NCI-H187 treated with DMSO at 0.1 percent for 48 hours (cell line): ENCODE data around the gene PRELID1.
"Not testable (repeated sequence)": the region's sequence is repeated elsewhere in the genome, so short reads cannot be mapped to it uniquely, and the experiment has no call there.

Experiments used
- DNase-seq: peaks from one replicate; lab custom pipeline; 2025; lab: John Stamatoyannopoulos, UW

Gene PRELID1

DNA sequence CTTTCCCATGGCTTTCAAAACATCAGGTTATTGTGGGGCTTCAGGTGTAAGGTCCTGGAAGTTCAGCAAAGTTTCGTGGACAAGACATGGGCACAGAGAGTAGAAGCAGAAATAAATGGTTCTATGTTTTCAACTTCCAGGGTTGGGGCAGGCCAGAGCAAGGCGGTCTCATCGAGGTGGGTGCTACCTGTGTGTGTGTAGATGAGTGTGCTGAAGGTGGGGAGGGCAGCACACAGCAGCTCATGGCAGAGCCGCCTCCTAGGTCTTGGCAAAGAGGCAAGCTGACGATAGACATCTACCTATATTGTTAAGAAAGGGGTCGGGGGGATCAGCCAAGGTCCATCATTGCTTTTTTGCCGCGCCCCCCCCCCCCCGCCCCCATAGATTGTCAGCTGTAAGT is 3.9 kb upstream of the PRELID1 start:
- no peak for DNase-seq

DNA sequence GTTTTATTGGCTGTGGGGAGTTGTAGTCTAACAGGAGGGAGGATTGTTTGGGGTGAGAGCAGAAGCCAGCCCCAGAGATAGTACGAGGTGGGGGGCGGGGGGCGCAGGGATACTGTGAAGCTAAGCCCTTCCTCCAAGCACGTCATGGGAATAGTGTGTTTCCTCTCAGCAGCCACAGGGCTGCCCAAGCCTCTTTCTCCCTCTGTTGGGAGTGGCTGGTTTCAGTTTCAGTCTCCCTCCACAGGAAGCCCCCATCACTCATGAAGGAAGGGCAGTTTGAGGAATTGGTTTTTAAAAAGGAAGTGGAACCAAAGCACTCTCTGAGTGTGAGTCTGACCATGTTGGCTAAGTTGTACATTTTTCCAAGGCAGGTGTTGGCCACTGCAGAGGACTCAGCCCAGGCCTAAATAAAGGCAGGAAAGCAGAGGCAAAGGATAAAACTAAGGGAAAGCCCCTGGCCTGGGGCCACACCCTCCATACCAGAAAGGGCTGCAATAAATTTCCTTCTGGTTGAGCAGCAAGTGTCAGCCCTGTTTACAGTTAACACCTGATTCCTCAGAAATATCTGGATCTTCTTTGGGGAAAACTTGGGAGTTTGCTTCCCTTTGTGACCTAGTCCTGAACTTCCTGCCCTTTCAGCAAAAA is 3.2 kb upstream of the PRELID1 start:
- DNase-seq = no peak

DNA sequence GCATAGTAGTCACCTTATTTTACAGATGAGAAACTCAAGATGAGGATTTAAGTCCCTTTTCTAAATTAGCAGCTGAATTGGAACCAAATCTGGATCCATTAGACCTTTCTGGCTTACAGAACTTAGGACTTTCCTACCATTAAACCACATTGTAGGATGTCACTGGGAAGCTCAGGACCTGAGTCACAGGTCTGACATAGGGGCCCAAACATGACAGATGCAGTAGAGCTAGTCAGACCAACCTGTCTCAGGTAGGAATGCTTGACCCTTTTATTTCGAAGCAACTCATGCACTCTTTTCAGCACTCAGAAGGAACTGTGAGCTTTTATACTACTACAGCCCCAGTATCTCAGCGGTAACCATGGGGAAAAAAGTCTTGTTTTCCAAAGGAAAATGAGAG is 2.6 kb upstream of the PRELID1 start:
- DNase-seq = no peak

DNA sequence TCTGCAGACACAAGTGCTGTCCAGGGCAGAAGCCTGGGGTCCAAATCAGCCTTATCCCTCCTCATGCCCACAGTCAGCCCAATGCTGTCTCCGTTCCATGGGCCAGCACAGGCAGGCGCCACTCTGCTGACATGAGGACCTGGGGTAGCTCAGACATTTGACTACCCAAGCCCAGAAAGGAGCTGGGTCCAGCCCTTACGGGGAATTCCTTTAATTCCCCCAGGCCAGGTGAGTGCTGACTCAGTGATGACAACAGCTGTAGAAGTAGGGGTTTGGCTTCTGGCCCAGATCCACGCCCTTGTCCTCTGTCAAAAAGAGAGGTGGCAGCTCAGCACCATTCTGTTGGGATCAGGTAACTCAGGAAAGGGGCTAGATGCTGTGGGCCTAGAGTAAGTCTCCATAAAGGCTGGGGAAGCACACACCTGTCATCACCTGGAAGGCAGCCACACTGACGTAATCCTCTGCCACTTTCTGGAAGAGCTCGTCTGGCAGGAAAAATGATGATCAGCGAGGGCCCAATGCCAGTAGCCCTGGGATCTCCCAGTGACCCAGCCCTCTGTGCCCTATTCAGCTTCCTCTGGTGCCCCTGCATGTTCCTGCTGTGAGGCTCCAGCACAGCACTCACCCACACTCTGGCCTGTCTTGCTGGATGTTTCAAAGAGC is 2.0 kb upstream of the PRELID1 start:
- peak; percentile 20 for DNase-seq

DNA sequence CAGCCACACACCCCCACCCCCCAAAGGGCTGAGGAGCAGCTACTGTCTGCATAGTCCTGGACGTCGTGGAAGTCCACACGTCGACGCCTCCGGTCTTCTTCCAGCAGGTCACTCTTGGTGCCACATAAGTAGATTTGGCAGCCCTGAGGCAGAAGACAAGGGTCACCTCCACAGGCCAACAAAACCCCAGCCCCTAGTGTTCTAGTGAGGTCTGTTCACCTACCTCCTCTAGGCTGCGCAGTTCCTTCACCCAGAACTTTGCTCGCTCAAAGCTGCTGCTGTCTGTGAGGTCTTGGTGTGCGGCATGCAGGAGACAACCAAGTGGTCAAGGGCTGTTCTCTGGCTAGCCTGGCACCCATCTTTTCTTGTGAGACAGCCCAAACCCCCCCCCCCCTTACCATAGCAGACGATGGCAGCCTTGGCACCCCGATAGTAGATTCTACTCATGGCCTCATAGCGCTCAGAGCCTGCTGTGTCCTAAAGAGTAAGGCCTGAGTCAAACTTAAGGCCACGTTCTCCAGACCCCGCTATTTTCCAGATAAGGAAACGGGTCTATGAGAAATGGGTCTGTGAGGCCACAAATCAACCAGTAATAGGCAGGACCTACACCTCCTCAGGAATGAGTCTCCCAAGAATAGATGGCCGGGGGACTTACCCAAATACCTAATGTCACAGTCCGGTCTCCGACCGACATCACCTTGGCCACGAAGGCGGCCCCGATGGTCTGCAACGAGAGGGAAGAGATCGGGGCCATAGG is 1.1 kb upstream of the PRELID1 start:
- no peak for DNase-seq

DNA sequence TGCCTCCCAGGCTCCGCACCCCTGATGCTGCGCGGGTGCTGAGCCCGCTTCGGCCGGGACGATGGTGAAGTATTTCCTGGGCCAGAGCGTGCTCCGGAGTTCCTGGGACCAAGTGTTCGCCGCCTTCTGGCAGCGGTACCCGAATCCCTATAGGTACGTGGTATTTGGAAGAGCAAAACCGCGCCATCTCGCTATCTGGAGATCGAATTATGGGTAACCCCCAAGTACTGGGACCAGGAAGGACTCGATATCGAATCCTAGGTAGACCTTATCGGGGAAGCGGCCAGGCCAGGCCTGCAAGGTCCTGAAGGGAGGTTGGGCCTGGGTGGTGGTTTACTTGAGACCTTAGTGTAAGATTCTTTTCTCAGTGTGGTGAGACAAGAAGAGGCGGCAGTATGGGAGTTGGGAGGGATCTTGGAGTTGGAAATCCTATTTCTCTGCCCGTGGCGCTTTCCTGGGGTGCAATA is 359 bp downstream of the PRELID1 start:
- no peak for DNase-seq

DNA sequence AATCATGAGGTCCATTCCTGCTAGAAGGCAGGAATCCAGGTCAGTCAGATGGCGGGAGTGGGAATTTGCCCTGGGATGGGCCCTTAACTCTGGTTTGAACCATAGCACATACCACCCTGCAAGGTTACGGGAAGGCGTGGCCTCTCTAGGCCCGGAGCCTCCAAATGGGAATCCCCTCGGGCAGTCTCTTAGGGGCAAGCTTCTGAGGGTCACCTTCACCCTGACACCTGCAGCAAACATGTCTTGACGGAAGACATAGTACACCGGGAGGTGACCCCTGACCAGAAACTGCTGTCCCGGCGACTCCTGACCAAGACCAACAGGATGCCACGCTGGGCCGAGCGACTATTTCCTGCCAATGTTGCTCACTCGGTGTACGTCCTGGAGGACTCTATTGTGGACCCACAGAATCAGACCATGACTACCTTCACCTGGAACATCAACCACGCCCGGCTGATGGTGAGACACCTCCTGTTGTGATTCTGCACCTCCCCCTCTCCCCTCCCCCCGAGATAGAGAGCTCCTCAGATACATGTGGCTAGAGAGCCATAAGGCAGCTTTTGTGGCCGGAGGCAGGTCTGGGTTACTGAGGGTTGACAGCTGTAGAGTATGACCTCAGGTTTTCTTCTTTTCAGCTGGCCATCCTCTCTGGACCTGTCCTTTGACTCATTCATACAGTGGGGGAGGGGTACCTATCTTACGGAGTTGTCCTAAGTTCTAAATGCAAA is 957 bp downstream of the PRELID1 start:
- no peak for DNase-seq

DNA sequence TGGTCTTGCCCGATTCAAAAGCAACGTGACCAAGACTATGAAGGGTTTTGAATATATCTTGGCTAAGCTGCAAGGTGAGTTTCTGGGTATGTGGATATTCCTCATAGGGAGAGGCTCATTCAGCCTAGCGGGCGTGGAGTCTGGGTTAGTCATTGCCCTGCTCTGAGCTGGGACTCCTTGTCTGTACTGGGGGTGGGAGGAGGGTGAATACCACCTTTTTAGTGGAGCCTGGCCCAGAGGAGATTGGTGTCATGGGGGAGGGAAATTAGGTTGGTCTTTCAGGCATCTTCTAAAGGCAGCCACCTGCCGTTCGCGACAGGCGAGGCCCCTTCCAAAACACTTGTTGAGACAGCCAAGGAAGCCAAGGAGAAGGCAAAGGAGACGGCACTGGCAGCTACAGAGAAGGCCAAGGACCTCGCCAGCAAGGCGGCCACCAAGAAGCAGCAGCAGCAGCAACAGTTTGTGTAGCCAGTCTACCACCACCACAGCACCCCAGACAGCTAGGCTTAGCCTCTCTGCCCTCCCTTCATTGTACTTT is 2.6 kb downstream of the PRELID1 start:
- DNase-seq = not testable (repeated sequence)

DNA sequence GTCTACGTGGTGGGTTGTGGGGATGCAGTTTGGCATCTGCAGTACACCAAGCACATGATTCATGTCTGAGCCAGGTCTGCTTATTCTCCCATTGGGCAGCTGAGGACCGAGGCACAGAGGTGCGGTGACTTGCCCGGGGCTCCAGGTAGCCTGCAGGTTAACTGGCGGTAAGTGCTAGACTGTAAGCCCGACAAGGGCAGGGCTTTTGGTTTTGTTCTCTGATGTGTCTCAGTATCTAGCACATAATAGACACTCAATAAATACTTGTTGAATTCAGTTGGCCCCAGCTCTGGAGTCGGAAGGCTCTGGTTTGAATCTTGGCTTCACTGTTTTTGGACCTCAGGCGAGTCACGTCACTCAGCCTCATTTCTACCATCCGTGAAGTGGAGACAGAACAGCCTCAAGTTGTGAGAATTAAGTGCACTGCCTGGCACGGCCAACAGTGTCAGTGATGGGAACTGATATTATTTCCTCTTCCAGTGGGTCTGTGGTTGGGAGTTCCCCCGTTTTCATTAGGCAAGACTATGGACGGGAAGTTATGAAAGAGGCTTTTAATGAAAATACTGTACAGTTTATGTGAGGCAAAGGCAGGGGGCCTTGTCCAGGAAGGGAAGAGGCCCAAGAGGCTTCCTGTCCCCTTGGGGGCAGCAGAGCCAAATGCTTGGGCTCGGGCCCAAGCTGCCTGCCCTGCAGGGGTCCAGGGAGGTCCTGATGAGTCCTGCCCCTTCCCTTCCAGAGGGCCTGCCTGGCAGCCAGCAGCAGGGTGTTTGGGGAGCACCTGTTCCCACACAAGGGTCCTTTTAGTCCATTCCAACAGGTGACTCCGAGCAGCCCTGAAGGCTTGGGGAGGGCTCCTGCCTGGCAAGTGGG is 3.3 kb downstream of the PRELID1 start:
- DNase-seq = no peak

DNA sequence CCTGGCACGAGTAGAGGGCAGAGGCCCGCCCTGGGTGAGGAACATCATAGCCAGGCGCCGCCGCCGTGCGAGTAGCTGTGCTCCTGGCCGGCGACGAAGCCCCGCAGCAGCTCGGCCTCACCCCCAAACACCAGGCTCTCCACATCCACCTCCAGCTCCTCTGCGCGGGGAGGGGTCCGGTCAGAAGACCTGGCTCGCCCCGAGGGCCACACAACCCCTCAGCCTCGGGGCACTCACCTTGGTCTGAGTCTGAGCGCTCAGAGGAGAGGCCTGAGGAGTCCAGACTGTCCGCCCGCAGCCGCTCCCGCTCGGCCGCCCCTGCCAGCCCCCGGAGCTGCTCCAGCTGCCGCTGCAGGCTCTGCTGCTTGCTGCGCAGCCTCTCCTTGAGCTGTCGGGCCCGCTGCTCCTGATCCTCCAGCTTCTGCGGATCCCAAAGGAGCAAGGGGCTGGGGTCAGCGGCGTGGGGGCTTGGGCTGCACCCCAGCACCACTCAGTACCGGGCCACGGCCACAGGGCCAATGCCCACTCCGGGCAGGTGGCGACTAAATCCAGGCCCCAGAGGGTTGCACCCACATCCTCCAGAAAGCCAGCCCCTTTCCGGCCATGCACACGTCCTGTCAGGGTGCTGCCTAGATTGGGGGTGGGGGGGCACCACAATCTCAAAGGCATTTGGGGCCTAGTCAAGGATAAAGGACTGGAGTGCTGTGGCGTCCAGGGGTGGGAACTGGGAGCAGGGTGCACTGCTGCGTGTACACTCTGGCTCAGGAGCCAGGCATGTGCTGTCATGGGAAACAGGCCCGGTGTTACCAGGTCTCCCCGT is 4.2 kb downstream of the PRELID1 start:
- no peak for DNase-seq

DNA sequence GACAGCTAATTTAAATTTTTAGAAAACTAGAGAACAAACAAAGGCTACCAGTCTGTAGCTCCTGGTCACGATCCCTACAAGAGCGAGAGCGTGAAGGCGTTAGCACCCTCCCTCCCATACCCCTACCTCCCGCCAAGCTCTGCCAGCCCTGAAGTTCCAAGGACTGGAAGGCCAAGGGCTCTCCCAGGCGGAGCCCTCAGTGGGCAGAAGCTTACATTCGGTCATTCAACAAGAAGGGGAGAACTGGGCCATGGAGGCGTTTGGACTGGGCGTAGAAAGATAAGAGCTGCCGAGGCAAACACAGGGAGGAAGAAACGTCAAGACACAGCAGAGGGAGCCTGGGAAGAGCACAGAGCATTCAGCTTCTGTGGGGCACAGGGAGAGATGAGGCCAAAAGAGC is 5.1 kb downstream of the PRELID1 start:
- no peak for DNase-seq

DNA sequence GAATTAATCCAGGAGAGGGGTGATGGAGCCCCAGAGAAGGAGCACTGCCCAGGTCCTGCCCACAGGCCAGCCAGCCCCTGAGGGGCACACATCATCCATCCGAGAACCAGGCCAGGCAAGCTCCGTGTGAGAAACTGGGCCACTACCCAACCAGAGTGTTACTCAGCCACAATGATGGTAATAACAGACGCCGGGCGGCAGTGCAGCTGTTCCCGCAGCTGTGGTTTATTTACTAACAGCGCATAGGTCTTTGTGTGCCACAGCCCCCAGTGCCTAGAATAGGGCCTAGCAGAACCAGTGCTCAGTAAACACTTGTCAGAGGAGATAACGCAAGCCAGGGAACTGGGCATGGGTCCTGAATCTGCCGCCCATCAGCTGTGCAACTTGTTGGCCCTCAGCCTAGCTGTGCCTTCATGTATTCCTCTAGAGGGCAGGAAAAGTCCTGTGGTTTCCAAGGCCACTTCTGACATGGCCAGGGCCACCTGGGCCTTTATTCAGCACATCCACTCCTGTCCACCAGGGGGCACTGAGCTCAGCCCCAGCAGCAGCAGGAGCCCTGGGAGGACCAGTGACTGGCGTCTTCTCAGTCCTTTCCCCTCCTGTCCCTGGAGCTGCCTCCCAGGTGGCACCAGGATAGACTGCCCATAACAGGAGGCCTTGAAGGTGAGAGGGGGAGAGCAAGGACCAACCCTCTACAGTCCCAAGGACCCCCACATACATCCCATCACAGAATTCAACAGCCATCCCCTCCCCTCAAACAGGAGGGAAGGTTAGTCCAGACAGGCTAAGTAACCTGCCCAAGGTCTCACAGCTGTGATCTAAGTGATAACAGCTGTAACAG is 6.0 kb downstream of the PRELID1 start:
- peak; percentile 3 for DNase-seq

DNA sequence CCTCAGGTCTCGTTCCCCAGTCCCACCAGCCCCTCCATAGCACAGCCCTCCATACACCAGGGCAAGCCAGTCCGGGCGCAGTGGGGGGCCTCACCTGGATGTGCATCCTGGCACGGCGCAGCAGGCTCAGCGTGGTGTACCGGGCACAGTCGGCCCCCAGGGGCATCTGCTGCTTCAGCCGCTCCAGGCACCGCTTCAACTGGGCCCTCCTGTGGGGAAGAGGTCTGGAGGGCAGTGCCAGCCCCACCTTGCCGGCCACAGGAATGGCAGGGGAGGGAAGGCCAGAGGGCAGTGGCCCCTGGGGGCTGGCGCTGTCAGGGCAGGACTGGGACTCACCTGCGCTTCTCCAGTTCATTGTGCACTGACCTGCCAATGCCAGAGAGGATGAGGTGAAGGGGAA is 6.7 kb downstream of the PRELID1 start:
- no peak for DNase-seq

DNA sequence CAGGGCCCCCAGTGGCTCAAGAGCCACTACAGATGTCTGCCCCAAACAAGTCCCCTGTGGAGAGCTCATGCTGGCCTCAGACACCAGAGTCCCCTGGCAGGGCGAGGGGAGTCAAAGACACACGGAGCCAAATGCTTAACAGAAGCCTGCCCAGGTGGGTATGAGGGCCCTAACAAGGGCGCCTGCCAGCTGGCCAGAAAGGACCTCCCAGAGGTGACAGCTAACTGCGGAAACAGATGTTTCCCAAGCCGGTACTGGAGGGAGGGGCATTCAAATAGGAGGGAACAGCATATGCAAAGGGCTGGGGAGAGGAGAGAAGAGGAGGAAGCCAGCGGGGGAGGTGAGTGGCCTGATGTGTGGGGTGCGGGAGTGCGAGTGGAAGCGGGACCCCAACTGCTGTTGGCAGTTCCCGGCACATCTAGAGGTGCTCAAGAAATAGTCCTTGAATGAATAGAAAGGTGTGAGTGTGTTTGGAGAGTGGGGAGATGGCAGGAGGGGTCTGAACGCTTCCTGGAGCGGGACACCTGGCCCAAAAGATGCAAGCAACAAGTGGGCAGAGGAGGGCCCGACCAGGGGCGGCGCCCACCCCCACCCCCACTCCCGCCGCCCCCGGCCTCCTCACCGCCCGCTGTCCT is 7.3 kb downstream of the PRELID1 start:
- DNase-seq = no peak

DNA sequence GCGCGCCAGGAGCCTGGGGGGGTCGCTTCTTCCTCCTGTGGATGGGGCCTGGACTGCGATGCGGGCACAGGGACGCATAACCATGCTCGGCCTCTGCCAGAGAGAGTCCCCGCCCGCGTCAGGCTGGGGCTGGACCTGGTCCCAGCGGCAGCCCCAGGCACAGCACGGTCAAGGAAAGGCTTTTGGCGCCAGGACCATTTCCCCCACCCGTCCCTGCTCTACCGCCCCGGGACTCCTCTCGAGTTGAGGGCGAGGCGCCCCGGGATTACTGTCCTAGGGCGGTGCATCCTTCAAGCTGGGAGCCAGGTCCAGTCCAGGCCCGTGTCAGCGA is 7.8 kb downstream of the PRELID1 start:
- DNase-seq = no peak

DNA sequence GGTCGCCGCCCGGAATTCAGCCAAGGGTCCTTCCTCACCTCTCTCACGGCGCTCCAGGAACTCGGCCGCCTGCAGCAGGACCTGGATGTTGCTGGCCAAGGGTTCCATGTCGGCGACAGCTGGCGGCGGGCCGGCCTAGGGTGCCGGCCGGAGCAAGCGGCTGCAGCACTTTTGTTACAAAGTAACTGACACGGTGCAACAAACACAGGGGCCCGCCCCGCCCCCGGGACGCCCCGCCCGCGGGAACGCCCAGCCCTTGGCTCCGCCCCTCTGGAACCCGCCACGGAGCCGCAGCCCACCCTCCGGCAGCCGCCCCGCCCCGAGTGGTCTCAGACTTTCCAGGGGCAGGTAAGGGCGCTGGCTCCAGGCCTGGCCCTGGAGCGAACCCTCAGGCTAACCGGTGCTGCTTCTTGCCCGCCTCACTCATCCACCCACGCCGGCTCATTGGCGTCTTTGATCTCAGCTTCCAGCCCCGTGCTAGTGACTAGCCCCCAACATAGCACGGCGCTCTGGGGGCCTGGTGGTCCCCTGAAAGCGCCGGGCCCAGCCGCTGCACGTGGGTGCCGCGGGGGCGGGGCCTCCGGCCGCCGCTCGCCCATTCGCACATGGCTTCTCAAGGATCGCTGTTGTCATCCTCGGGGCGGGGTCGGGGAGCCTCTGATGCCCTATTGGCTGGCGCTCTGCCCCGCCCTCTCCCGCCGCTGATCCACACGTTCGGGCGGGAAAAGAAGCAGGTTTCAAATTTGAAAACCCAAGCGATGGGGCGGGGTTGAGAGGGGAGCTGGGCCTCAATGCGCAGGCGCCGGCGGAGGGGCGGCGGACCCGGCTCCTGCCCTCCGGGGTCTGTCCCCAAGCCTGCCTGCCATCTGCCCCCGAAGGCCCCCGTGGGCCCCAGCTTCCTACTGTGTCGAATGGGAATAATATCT is 8.4 kb downstream of the PRELID1 start, which contains the start of gene MXD3:
MXD3 (minus strand) TSS at position 176 of the 926 bp plus-strand sequence; CDS start at position 108, 68 bp downstream.
- DNase-seq = peak; percentile 91

DNA sequence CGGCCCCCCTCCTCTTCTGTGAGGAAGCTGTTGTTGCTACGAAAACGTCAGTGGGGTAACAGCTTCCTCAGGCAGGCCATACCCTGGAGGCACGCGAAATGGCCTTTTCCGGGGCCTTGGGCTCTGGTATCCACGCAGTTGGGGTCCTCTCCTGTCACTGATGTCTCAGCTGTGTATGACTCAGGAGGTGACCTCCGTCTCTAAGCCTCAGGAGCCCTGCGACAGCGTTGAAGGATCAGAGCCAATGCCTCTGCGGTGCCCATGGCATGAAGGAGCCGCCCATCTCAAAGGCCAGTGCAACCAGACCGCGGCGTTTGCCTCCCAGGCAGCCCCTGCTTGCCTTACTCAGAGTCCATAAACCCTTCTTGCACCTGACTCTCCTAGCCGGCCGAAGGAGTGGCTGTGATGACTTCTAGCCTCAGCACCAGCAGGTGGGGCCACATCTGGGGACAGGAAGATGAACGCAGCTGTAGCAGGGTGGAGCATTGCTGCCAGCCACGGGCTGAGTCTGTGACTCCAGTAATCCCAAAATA is 9.1 kb downstream of the PRELID1 start:
- DNase-seq = peak; percentile 7
